ENCODE results near the gene SLC39A6.

DNA sequence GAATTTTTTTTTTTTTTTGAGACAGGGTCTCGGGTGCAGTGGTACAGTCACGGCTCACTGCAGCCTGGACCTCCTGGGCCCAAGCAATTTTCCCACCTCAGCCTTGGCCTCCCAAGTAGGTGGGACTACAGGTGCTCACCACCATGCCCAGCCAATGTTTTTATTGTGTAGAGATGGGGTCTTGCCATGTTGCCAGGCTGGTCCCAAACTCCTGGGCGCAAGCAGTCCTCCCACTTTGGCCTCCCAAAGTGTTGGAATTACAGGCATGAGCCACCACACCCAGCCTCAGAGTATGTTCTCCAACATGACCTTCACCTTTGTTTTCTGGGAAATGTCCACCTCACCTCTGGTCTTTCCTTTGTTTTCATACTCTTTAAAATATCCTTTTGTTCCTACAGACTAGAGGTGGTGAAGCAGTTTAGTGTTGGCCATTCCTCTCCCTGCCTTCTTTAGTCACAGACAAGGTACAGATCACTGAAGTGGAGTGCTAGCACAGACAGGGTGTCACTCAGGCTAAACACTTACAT, 38.6 kb upstream of the SLC39A6 start:
- TF ChIP-seq, protein P1, sequence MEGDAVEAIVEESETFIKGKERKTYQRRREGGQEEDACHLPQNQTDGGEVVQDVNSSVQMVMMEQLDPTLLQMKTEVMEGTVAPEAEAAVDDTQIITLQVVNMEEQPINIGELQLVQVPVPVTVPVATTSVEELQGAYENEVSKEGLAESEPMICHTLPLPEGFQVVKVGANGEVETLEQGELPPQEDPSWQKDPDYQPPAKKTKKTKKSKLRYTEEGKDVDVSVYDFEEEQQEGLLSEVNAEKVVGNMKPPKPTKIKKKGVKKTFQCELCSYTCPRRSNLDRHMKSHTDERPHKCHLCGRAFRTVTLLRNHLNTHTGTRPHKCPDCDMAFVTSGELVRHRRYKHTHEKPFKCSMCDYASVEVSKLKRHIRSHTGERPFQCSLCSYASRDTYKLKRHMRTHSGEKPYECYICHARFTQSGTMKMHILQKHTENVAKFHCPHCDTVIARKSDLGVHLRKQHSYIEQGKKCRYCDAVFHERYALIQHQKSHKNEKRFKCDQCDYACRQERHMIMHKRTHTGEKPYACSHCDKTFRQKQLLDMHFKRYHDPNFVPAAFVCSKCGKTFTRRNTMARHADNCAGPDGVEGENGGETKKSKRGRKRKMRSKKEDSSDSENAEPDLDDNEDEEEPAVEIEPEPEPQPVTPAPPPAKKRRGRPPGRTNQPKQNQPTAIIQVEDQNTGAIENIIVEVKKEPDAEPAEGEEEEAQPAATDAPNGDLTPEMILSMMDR (IDR thresholded peaks at IDR 0.05): no peak
- TF ChIP-seq POLR2A (IDR thresholded peaks at IDR 0.05): no peak
